NB4 (cell line): ENCODE data around the gene PHLDB3.

ENCODE experiments used
- CTCF ChIP-seq: IDR thresholded peaks from one replicate; pipeline ENCODE4 v1.5.1; 2012; ENCODE audit warnings: low read depth, low read length
- MAX ChIP-seq: IDR thresholded peaks from 2 replicates; pipeline ENCODE4 v1.6.1; 2011; ENCODE audit warnings: low read depth, low read length
- POLR2A ChIP-seq: IDR thresholded peaks from 2 replicates; pipeline ENCODE4 v1.6.1; 2011; ENCODE audit warnings: mild to moderate bottlenecking; ENCODE audit not compliant: insufficient read length; ENCODE audit errors: extremely low read depth

- TF ChIP-seq CTCF (no peak), POLR2A (no peak), MAX (no peak)
Observed at GRCh38 chr19:43553656-43554055, 49.1 kb upstream of the PHLDB3 start.
